GM12873 (cell line): ENCODE results near the gene NDFIP1.

Experiments used
- CTCF ChIP-seq: IDR thresholded peaks from 2 replicates; pipeline ENCODE4 v1.5.1; 2012; ENCODE audit warnings: low read depth, mild to moderate bottlenecking, moderate library complexity, low read length, control low read depth; ENCODE audit not compliant: insufficient read depth; ENCODE audit errors: missing control alignments

NDFIP1 gene

GRCh38 chr5:142108432-142109330, at the start of gene NDFIP1:
Gene NDFIP1 (plus strand): TSS chr5:142108779. CDS start chr5:142108975, 196 bp downstream.
- no peak for TF ChIP-seq CTCF

GRCh38 chr5:142059304-142059940, 49.2 kb upstream of the NDFIP1 start:
- TF ChIP-seq CTCF, result no peak

GRCh38 chr5:142063376-142063775, 45.2 kb upstream of the NDFIP1 start:
- TF ChIP-seq CTCF, result no peak

- TF ChIP-seq CTCF, result no peak
Measured at GRCh38 chr5:142063878-142064331, 44.7 kb upstream of the NDFIP1 start.

GRCh38 chr5:142065273-142065672, 43.3 kb upstream of the NDFIP1 start:
- no peak for TF ChIP-seq CTCF

GRCh38 chr5:142069606-142070399, 38.8 kb upstream of the NDFIP1 start:
- no peak for TF ChIP-seq CTCF
